ENCODE measurements around the gene EXOC4. TPM values are rescaled to one million over a fixed set of nuclear protein-coding genes. Genes with fewer than 3 reads are reported as not detected.

EXOC4 gene
- total RNA-seq, 4 donors from 2014 or later, result 36.6 to 64.0 (median 57.4) TPM

GRCh38 chr7:134062460-134062859, 809.6 kb downstream of the EXOC4 start:
- H3K4me3 ChIP-seq, result no peak overlapping the region
- no peaks in the 10 kb centered on the region for H3K27me3 ChIP-seq
- H3K36me3 ChIP-seq, result peaks cover 0 to 8% (median 4%) of the 10 kb centered on the region in 4 donors
- DNase-seq (ENCODE audit: extremely low spot score), result no peak
- H3K4me1 ChIP-seq, result no peaks in the 10 kb centered on the region
- 94% methylated on average over 4 of the region's 4 CpGs for WGBS
- intact Hi-C loops (cut with DNase I), result no loop called here
- H3K9me3 ChIP-seq, result no peaks in the 10 kb centered on the region
- TF ChIP-seq CTCF (IDR thresholded peaks at IDR 0.05) (no peak), POLR2AphosphoS5 (IDR thresholded peaks at IDR 0.05) (no peak), EP300 (IDR thresholded peaks at IDR 0.05) (no peak), POLR2A (IDR thresholded peaks at IDR 0.05; ENCODE audit: low read depth) (no peak)
- no peak overlapping the region for H3K27ac ChIP-seq (replicated peaks in 1 of 4)

GRCh38 chr7:134065415-134065814, 812.5 kb downstream of the EXOC4 start:
- Histone ChIP-seq H3K27me3 (no peaks in the 10 kb centered on the region), H3K4me1 (no peaks in the 10 kb centered on the region), H3K4me3 (no peak overlapping the region), H3K36me3 (peaks cover 0 to 8% (median 4%) of the 10 kb centered on the region in 4 donors), H3K9me3 (no peaks in the 10 kb centered on the region), H3K27ac (replicated peaks in 1 of 4) (no peak overlapping the region)
- DNase-seq (ENCODE audit: extremely low spot score), result no peak
- intact Hi-C loops (cut with DNase I), result no loop called here
- TF ChIP-seq CTCF (IDR thresholded peaks at IDR 0.05) (no peak), POLR2AphosphoS5 (IDR thresholded peaks at IDR 0.05) (no peak), EP300 (IDR thresholded peaks at IDR 0.05) (no peak), POLR2A (IDR thresholded peaks at IDR 0.05; ENCODE audit: low read depth) (no peak)
- 87% methylated on average over 4 of the region's 4 CpGs for WGBS

- Histone ChIP-seq H3K36me3 (peaks cover 0 to 8% (median 4%) of the 10 kb centered on the region in 4 donors), H3K9me3 (no peaks in the 10 kb centered on the region), H3K4me1 (no peaks in the 10 kb centered on the region), H3K4me3 (no peak overlapping the region), H3K27me3 (no peaks in the 10 kb centered on the region), H3K27ac (replicated peaks in 1 of 4) (no peak overlapping the region)
- DNase-seq (ENCODE audit: extremely low spot score), result peak; percentile 39
- intact Hi-C loops (cut with DNase I), result no loop called here
- 76% methylated on average over 4 of the region's 4 CpGs for WGBS
- TF ChIP-seq CTCF (IDR thresholded peaks at IDR 0.05) (no peak), POLR2A (IDR thresholded peaks at IDR 0.05; ENCODE audit: low read depth) (no peak), POLR2AphosphoS5 (IDR thresholded peaks at IDR 0.05) (no peak), EP300 (IDR thresholded peaks at IDR 0.05) (no peak)
Observed at GRCh38 chr7:134067164-134067563, 814.3 kb downstream of the EXOC4 start.

- Histone ChIP-seq H3K4me1 (no peaks in the 10 kb centered on the region), H3K36me3 (peaks cover 0 to 8% (median 4%) of the 10 kb centered on the region in 4 donors), H3K27ac (replicated peaks in 1 of 4) (no peak overlapping the region), H3K4me3 (no peak overlapping the region), H3K9me3 (no peaks in the 10 kb centered on the region), H3K27me3 (no peaks in the 10 kb centered on the region)
- WGBS, result 95% methylated on average over 6 of the region's 6 CpGs
- intact Hi-C loops (cut with DNase I), result no loop called here
- no peak for DNase-seq (ENCODE audit: extremely low spot score)
- TF ChIP-seq POLR2AphosphoS5 (IDR thresholded peaks at IDR 0.05) (no peak), CTCF (IDR thresholded peaks at IDR 0.05) (no peak), POLR2A (IDR thresholded peaks at IDR 0.05; ENCODE audit: low read depth) (no peak)
Observed at GRCh38 chr7:134068670-134069069, 815.8 kb downstream of the EXOC4 start.

GRCh38 chr7:134069187-134069586, 816.3 kb downstream of the EXOC4 start:
- Histone ChIP-seq H3K4me3 (no peak overlapping the region), H3K9me3 (no peaks in the 10 kb centered on the region), H3K4me1 (no peaks in the 10 kb centered on the region), H3K27ac (replicated peaks in 1 of 4) (no peak overlapping the region), H3K27me3 (no peaks in the 10 kb centered on the region), H3K36me3 (peaks cover 0 to 8% (median 4%) of the 10 kb centered on the region in 4 donors)
- intact Hi-C loops (cut with DNase I), result no loop called here
- WGBS, result 89% methylated on average over 2 of the region's 2 CpGs
- no peak for DNase-seq (ENCODE audit: extremely low spot score)
- no peak for TF ChIP-seq POLR2A (IDR thresholded peaks at IDR 0.05; ENCODE audit: low read depth)
- TF ChIP-seq POLR2AphosphoS5 (IDR thresholded peaks at IDR 0.05), result no peak
- no peak for TF ChIP-seq EP300 (IDR thresholded peaks at IDR 0.05)
- no peak for TF ChIP-seq CTCF (IDR thresholded peaks at IDR 0.05)
